Activated CD4-positive, alpha-beta memory T cell treated with anti-CD3 and anti-CD28 coated beads, Interleukin-2, amount 10 ng/mL, durations not matched to agents 7 days and 5 days (primary cell): Measurements from ENCODE around the gene GPLD1. TPM values are rescaled to one million over a fixed set of nuclear protein-coding genes. Genes with fewer than 3 reads are reported as not detected.
"Not testable (repeated sequence)": the region's sequence is repeated elsewhere in the genome, so short reads cannot be mapped to it uniquely, and the experiment has no call there.

Source experiments
- CTCF ChIA-PET: fragments of 350-600 bp; sonication (Branson Sonifier 250); formaldehyde crosslinking; loops from one replicate; lab custom pipeline; 2021; ENCODE audit warnings: antibody characterized with exemption, inconsistent platforms; lab: Charles Lee
- POLR2A ChIA-PET: fragments of 350-600 bp; sonication (Branson Sonifier 250); formaldehyde crosslinking; loops from one replicate; lab custom pipeline; 2021; ENCODE audit warnings: antibody characterized with exemption; lab: Charles Lee
- DNase-seq: peaks from one replicate; pipeline ENCODE4 v3.0.0-alpha.2; 2020
- H3K27ac Mint-ChIP-seq: one replicate; pipeline ENCODE4 v1.8.0; 2021; ENCODE audit warnings: mild to moderate bottlenecking, mixed read lengths
- H3K27me3 Mint-ChIP-seq: one replicate; pipeline ENCODE4 v1.8.0; 2021; ENCODE audit warnings: mixed read lengths
- H3K36me3 Mint-ChIP-seq: one replicate; pipeline ENCODE4 v1.8.0; 2021; ENCODE audit warnings: low read depth, mixed read lengths
- H3K4me1 Mint-ChIP-seq: one replicate; pipeline ENCODE4 v1.8.0; 2021; ENCODE audit warnings: mixed read lengths
- H3K4me3 Mint-ChIP-seq: one replicate; pipeline ENCODE4 v1.8.0; 2021; ENCODE audit warnings: mild to moderate bottlenecking, mixed read lengths
- H3K9me3 Mint-ChIP-seq: one replicate; pipeline ENCODE4 v1.8.0; 2021; ENCODE audit warnings: mixed read lengths
- total RNA-seq, 2 experiments: library from RNA; stranded (reverse); gene quantifications; one replicate each; pipeline ENCODE4 v1.2.3, GENCODE V29; 2021

Gene GPLD1
- total RNA-seq, 2 experiments from 2014 or later: 0.18 to 0.20 TPM

DNA sequence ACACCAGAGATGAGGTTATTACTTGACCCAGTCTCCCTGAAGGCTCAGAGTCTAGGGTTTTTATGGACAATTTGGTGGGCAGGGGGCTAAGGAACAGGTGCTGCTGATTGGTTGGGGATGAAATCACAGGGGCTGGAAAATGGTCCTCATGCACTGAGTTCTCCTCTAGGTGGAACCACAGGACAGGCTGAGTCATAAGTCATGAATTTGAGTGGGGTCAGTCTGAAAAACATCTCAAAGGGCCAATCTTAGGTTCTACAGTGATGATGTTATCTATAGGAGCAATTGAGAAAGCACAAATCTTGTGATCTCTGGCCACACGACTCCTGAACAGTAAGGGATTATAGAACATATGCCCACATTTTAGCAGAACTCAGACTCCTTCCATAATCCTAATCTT lies 92.6 kb downstream of the GPLD1 start:
- Mint-ChIP-seq H3K4me3 (no peak overlapping the region), H3K36me3 (no peaks in the 10 kb centered on the region), H3K9me3 (no peaks in the 10 kb centered on the region), H3K27me3 (peaks cover 23% of the 10 kb centered on the region), H3K4me1 (peaks cover 1% of the 10 kb centered on the region), H3K27ac (no peak overlapping the region)
- no peak for DNase-seq
- POLR2A ChIA-PET: no interaction called here
- CTCF ChIA-PET: no interaction called here

DNA sequence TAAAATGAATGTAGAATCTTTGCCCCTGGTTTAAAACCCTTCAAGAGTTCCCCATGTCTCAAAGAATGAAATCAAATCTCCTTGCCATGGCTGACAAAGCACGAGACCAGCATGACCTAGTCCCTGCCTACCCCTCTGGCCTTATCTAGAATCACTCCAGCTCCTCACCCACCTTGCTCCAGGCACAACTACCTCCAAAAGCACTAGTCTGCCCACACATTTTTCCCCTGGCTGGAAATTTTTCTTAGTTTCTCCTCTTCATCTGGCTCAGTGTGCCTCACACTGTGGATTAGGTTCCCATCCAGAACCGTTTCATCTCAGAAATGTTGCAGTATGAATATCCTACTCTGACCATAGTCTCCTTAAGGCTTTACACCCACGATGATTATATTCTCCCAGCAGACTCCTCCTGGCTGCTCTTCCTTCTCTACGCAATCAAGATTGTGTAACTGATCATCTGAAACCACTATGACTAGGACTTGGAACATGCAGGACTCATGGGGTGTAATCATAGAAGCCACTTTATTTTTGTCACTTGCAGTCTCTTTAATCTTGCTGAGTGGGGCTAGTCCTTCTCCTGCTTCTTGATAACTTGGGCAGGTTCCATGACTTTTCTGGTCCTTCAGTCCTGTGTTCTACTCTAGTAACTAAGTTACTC lies 94.5 kb downstream of the GPLD1 start:
- Mint-ChIP-seq H3K4me3 (no peak overlapping the region), H3K9me3 (no peaks in the 10 kb centered on the region), H3K4me1 (no peaks in the 10 kb centered on the region), H3K36me3 (no peaks in the 10 kb centered on the region), H3K27me3 (peaks cover 13% of the 10 kb centered on the region), H3K27ac (no peak overlapping the region)
- POLR2A ChIA-PET: no interaction called here
- no peak for DNase-seq
- CTCF ChIA-PET: no interaction called here

DNA sequence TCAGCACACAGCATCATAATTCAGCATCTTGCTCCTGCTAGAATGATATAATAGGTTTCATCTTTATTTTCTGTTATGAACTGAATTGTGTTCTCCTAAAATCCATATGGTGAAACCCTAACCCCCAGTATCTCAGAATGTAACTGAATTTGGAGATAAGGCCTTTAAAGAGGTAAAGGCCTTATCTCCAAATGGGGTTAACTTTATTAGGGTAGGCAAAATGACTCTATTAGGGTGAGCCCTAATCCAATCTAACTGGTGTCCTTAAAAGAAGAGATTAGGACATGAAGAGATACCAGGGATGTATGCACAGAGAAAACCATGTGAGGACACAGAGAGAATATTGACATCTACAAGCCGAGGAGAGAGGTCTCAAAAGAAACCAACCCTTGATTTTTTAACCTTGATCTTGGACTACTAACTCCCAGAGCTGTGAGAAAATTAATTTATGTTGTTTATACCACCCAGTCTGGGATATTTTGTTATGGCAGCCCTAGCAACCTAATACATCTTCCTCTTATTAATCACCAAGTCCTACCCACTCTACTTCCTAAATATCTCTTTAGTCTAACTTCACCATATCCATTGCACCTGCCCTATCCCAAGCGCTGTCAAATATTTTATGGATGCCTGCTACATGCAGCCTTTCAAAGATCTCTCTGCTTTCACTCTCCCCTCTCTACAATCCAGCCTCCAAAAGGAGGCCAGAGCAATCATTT lies 95.2 kb downstream of the GPLD1 start:
- Mint-ChIP-seq H3K27ac (no peak overlapping the region), H3K4me3 (no peak overlapping the region), H3K36me3 (no peaks in the 10 kb centered on the region), H3K4me1 (no peaks in the 10 kb centered on the region), H3K27me3 (peaks cover 7% of the 10 kb centered on the region), H3K9me3 (no peaks in the 10 kb centered on the region)
- DNase-seq: no peak
- ChIA-PET POLR2A (no interaction called here), CTCF (no interaction called here)

DNA sequence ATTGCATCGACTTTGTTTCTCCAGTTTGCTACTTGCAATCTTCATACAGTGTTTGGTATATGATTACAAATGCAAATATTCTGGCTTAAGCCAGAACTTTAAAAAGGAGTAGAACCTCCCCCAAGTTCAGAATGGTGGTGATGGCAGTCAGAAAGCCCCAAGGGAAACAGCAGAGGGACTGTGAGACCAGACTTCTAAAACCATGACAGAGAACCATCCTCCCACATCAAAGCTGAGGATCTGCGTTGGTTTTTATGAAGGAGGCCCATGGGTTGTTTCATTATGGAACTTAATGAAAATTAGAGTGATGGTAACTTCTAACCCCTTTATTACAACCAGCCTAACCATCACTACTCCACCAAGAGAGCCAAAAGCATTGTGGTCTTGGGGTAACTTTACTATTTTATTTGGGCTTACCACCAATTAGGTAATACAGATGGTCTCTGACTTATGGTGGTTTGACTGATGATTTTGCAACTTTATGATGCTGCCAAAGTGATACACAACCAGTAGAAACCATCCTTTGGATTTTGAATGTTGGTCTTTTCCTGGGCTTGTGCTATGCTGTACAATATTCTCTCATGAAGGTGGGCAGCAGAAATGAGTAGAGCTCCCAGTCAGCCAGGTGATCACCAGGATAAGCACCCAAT lies 97.5 kb downstream of the GPLD1 start:
- DNase-seq: no peak
- Mint-ChIP-seq H3K27ac (no peak overlapping the region), H3K9me3 (no peaks in the 10 kb centered on the region), H3K36me3 (no peaks in the 10 kb centered on the region), H3K4me3 (no peak overlapping the region), H3K27me3 (peaks cover 2% of the 10 kb centered on the region), H3K4me1 (no peaks in the 10 kb centered on the region)
- ChIA-PET CTCF (no interaction called here), POLR2A (no interaction called here)

DNA sequence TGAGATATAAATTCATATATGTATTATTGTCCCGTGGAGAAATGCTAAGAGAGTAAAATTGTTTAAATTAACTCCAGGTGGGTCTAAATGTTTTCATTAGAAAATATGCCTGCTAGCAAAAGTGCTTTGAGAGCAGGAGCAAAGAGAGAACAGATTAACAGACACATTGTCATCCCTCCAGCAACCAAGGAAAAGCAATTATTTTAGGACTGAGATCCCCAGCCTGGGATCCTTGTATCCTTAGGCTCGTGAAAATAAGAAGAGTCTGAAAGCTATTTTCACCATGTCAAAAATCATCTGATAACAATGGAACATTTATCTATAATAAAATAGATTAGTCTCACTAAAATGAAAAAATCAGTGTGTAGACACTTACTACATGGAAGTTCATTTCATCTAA lies 98.2 kb downstream of the GPLD1 start:
- H3K4me3 Mint-ChIP-seq: no peak overlapping the region
- CTCF ChIA-PET: no interaction called here

DNA sequence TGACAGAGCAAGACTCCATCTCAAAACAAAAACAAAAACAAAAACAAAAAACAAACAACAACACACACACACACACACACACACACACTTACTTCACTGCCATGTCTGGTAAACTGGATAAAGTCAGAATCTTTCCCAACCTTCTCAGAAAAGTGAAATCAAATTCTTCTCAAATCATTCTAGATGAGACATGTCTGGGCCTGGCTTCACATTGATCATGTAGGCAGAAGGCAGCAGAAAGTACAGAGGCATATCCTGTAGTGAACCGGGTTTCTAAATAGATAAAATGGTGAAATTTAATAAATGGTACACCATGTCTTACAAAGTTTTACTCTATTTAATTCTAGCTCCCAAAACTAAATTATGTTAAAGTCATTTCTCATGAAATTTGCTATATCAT lies 101.6 kb downstream of the GPLD1 start:
- Mint-ChIP-seq H3K9me3 (no peaks in the 10 kb centered on the region), H3K27me3 (peaks cover 4% of the 10 kb centered on the region), H3K36me3 (no peaks in the 10 kb centered on the region), H3K4me1 (no peaks in the 10 kb centered on the region), H3K4me3 (no peak overlapping the region), H3K27ac (no peak overlapping the region)
- no peak for DNase-seq
- ChIA-PET CTCF (interaction anchor here (1.5 kb wide), 1 partner anchor 105 kb away, joined by 3 read pairs; no protein-coding TSS in a partner anchor), POLR2A (no interaction called here)

More for the DNA sequence above, 98.2 kb downstream of the GPLD1 start:
- Mint-ChIP-seq H3K36me3 (no peaks in the 10 kb centered on the region), H3K27ac (no peak overlapping the region), H3K9me3 (no peaks in the 10 kb centered on the region), H3K4me1 (no peaks in the 10 kb centered on the region), H3K27me3 (peaks cover 2% of the 10 kb centered on the region)
- POLR2A ChIA-PET: no interaction called here
- DNase-seq: no peak

DNA sequence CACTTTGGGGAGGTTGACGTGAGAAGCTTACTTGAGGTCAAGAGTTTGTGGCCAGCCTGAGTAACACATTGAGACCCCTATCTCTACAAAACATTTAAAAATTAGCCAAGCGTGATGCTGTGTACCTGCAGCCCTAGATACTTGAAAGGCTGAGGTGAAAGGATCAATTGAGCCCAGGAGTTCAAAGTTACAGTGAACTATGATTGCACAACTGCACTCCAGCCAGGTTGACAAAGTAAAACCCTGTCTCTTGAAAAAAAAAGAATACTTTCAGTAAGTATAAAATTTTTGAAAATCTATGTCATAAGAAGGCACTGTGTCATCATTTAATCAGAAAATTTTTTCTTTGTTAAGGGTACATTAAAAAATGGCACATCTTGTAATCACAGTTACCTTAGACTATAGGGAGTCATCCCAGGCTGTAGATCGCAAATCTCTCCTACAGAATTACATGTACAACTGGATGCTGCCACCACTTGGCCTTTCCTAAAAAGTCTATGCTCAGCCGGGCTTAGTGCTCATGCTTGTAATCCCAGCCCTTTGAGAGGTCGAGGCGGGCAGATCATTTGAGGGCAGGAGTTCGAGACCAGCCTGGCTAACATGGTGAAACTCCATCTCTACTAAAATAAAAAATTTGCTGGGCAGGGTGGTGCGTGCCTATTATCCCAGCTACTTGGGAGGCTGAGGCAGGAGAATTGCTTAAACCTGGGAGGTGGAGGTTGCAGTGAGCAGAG lies 103.7 kb downstream of the GPLD1 start:
- ChIA-PET POLR2A (no interaction called here), CTCF (no interaction called here)
- H3K36me3 Mint-ChIP-seq: no peaks in the 10 kb centered on the region
- no peaks in the 10 kb centered on the region for H3K9me3 Mint-ChIP-seq
- no peak overlapping the region for H3K27ac Mint-ChIP-seq
- no peak overlapping the region for H3K4me3 Mint-ChIP-seq
- H3K27me3 Mint-ChIP-seq: peaks cover 11% of the 10 kb centered on the region
- DNase-seq: no peak
- no peaks in the 10 kb centered on the region for H3K4me1 Mint-ChIP-seq

DNA sequence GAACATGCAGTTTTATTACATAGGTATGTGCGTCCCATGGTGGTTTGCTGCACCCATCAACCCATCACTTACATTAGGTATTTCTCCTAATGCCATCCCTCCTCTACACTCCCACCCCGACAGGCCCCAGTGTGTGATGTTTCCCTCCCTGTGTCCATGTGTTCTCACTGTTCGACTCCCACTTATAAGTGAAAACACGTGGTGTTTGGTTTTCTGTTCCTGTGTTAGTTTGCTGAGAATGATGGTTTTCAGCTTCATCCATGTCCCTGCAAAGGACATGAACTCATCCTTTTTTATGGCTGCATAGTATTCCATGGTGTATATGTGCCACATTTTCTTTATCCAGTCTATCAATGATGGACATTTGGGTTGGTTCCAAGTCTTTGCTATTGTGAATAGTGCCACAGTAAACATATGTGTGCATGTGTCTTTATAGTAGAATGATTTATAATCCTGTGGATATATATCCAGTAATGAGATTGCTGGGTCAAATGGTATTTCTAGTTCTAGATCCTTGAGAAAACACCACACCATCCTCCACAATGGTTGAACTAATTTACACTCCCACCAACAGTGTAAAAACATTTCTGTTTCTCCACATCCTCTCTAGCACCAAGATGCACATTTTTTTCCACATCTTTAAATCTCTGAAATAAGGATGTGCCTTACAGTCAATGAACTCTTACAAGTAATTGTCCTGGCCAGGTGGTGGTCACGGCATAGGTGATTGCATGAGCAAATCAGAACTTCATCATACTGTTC lies 104.8 kb downstream of the GPLD1 start:
- CTCF ChIA-PET, H3K4me1 Mint-ChIP-seq, DNase-seq, H3K4me3 Mint-ChIP-seq, POLR2A ChIA-PET, H3K36me3 Mint-ChIP-seq, H3K27ac Mint-ChIP-seq, H3K9me3 Mint-ChIP-seq: not testable (repeated sequence)
- peaks cover 14% of the 10 kb centered on the region for H3K27me3 Mint-ChIP-seq

DNA sequence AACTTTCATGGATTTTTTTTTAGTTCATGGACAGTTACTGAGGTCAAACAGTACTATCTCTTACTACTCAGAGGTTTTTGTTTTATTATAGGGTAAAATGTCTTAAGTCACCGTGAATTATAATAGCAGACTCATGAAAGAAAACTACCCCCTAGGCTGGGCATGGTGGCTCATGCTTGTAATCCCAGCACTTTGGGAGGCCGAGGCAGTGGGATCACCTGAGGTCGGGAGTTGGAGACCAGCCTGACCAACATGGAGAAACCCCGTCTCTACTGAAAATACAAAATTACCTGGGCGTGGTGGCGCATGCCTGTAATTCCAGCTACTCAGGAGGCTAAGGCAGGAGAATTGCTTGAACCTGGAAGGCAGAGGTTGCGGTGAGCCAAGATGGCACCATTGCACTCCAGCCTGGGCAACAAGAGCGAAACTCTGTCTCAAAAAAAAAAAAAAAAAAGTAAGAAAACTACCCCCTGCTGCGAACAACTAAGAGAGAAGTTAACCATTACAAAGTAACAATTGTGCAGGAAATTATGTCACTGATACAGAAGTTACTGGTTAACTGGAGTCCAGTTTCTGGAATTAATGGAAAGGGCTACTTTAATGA lies 106.4 kb downstream of the GPLD1 start:
- H3K36me3 Mint-ChIP-seq, H3K4me1 Mint-ChIP-seq, H3K9me3 Mint-ChIP-seq, POLR2A ChIA-PET, H3K27ac Mint-ChIP-seq, H3K4me3 Mint-ChIP-seq, DNase-seq, CTCF ChIA-PET: not testable (repeated sequence)
- H3K27me3 Mint-ChIP-seq: peaks cover 23% of the 10 kb centered on the region

DNA sequence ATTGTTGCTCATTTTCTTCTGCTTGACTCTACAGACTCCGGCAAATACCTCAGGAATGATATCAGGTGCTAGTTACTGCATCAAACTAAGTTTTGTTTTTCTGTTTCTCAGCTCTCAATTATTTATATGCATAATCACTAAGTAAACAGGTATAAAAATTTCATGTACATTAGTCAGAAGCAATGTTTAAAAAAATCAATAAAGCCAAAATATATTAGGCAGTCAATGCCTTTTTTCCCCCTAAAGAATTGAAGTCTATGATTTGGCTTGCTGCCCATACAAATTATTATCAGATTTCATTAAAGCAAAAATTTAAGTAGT lies 107.2 kb downstream of the GPLD1 start:
- Mint-ChIP-seq H3K27me3 (peaks cover 21% of the 10 kb centered on the region), H3K4me3 (no peak overlapping the region), H3K9me3 (no peaks in the 10 kb centered on the region), H3K27ac (no peak overlapping the region), H3K4me1 (peaks cover 4% of the 10 kb centered on the region), H3K36me3 (no peaks in the 10 kb centered on the region)
- CTCF ChIA-PET: no interaction called here
- POLR2A ChIA-PET: no interaction called here
- DNase-seq: no peak

DNA sequence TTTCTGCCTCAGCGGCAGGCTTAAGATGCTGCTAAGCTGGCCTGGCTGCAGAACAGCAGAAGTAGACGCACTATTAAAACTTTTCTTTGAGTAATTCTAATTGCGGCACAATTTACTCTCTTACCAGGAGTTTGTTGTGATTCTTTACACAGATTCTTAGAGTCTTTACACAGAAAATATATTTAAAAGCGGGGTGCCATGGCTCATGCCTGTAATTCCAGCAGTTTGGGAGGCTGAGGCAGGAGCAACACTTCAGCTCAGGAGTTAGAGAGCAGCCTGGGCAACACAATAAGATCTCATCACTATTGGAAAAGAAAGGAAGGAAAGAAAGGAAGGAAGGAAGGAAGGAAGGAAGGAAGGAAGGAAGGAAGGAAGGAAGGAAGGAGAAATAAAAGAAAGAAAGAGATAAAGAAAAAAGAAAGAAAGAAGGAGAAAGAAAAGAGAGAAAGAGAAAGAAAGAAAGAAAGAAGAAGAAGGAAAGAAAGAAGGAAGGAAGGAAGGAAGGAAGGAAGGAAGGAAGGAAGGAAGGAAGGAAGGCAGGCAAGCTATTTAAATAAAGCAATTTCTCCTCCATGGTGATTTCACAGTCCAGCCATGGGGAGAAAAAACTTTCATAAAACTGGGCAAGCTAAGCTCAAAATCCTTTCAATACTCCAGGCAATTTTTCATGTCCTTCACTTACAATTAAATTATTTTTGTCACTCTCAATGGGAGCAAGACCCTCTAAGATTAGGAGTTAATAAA lies 107.7 kb downstream of the GPLD1 start:
- no peak overlapping the region for H3K4me3 Mint-ChIP-seq
- peaks cover 21% of the 10 kb centered on the region for H3K27me3 Mint-ChIP-seq
- ChIA-PET CTCF (no interaction called here), POLR2A (no interaction called here)
- peaks cover 4% of the 10 kb centered on the region for H3K4me1 Mint-ChIP-seq
- no peak overlapping the region for H3K27ac Mint-ChIP-seq
- H3K9me3 Mint-ChIP-seq: no peaks in the 10 kb centered on the region
- no peaks in the 10 kb centered on the region for H3K36me3 Mint-ChIP-seq
- DNase-seq: no peak

DNA sequence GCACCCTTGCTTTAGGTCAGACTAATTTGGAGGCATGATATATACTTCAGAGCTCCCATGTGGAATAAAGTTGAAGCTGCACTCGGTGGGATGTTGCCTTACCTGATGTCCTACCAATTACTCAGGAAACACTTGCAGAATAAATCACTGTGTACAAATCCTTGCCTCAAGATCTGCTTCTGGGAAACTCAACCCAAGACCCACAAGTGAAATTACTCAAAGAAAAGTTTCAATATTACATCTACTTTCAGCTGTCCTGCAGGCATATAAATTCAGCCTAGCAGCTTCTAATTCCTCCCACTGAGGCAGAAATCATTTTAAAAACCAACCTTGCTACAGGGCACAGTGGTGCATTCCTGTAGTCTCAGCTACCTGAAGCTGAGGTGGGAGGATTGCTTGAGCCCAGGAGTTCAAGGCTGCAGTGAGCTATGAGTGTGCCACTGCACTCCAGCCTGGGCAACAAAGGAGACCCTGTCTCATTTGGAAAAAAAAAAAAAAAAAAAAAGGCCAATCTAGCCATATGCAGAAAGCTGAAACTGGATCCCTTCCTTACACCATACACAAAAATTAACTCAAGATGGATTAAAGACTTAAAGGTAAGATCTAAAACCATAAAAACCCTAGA lies 110.8 kb downstream of the GPLD1 start:
- H3K36me3 Mint-ChIP-seq: no peaks in the 10 kb centered on the region
- POLR2A ChIA-PET: no interaction called here
- H3K4me3 Mint-ChIP-seq: no peak overlapping the region
- H3K9me3 Mint-ChIP-seq: no peaks in the 10 kb centered on the region
- peaks cover 23% of the 10 kb centered on the region for H3K27me3 Mint-ChIP-seq
- CTCF ChIA-PET: no interaction called here
- H3K4me1 Mint-ChIP-seq: peaks cover 4% of the 10 kb centered on the region
- no peak overlapping the region for H3K27ac Mint-ChIP-seq
- DNase-seq: no peak
